ENCODE data around the gene MYO5A. TPM values are rescaled to one million over a fixed set of nuclear protein-coding genes. Genes with fewer than 3 reads are reported as not detected.

The MYO5A gene
- total and polyA plus RNA-seq, 9 of the 15 experiments (the other 6 are each of a cell fraction or from before 2014, with no cell fraction given) = 0.03 to 0.82 (median 0.40) TPM

DNA sequence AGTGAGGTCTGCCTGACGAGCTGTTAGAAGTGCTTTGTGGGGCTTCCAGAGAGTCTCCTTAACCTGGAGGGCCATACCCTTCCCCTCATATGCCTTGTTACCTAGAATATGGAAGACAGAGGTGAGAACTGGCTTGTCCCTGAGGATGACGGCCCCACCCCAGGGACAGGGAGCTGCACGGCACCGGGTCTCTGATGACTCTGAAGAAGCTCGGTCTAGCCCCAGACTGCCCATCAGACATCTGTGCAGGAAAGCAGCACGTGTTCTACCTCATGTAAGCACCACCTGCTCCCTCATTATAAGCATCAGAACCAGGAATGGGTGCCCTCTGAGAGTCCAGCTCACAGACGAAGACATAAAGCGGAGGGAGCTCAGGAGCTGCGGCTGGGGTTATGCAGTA is 251.1 kb downstream of the MYO5A start:
- ATAC-seq (no peak), FAIRE-seq (no peak), DNase-seq (ENCODE audit: extremely low read depth in 1 of 4, low spot score in 3 of 4) (no peak)
- Histone ChIP-seq H3K79me2 (ENCODE audit: control insufficient read depth, insufficient read depth, low read length) (no peaks in the 10 kb centered on the region), H3K9me3 (replicated peaks; ENCODE audit: control insufficient read depth, insufficient read depth, low read depth, low read length) (no peaks in the 10 kb centered on the region), H3K4me3 (no peak overlapping the region), H4K20me1 (replicated peaks; ENCODE audit: control insufficient read depth, insufficient read depth, low read length) (no peaks in the 10 kb centered on the region; the same call in 1 of the 2 replicates), H3K27me3 (ENCODE audit: control insufficient read depth in 2 of 2, insufficient read depth in 2 of 2, low read length in 2 of 2) (peaks cover 9 to 58% of the 10 kb centered on the region in 2 experiments; a peak in 4 of 5 replicates), H3K4me1 (replicated peaks in 1 of 2; ENCODE audit: control insufficient read depth in 2 of 2, insufficient read depth in 2 of 2, low read length in 2 of 2) (no peaks in the 10 kb centered on the region), H3K36me3 (ENCODE audit: control insufficient read depth, insufficient read depth, low read length) (no peaks in the 10 kb centered on the region), H3K9ac (ENCODE audit: insufficient read depth in 1 of 2, low read depth in 2 of 2, low read length in 2 of 2) (no peak overlapping the region), H2AFZ (ENCODE audit: low read depth, low read length) (no peak overlapping the region), H3K27ac (ENCODE audit: extremely low read depth, low read depth, low read length) (no peak overlapping the region), H3K4me2 (ENCODE audit: insufficient read depth, low read length) (no peak overlapping the region), H3K9me1 (ENCODE audit: control insufficient read depth, insufficient read depth, low read length) (no peaks in the 10 kb centered on the region)
- intact Hi-C loops (cut with micrococcal nuclease) (no loop called here), in situ Hi-C loops (cut with MboI) (no loop called here)
- ChIA-PET CTCF (ENCODE audit: low intra/inter-chr PET ratio) (interaction anchor here (0.6 kb wide), 1 partner anchor 24 kb away, joined by 3 read pairs; no protein-coding TSS in a partner anchor), POLR2A (interaction anchor here (0.6 kb wide), 1 partner anchor 238 kb away, joined by 3 read pairs; no protein-coding TSS in a partner anchor)
- 0% methylated on average over 9 of the region's 9 CpGs for WGBS (ENCODE audit: insufficient coverage, low coverage, missing lambda C conversion rate)
- TF ChIP-seq HMG20A (CRISPR knock-in tag; conservative IDR thresholded peaks at IDR 0.05) (no peak), PCBP1 (IDR thresholded peaks at IDR 0.05; ENCODE audit: low read depth, low read length, poor library complexity, severe bottlenecking) (no peak), ZNF444 (CRISPR knock-in tag; IDR thresholded peaks at IDR 0.05) (no peak), MAFK (IDR thresholded peaks at IDR 0.05; ENCODE audit: low read length) (no peak), TRIM28 (IDR thresholded peaks at IDR 0.05) (no peak), RB1 (IDR thresholded peaks at IDR 0.05; ENCODE audit: low read depth) (no peak), RFX5 (IDR thresholded peaks at IDR 0.05; ENCODE audit: low read depth, low read length) (no peak), L3MBTL2 (IDR thresholded peaks at IDR 0.05) (no peak), TEAD4 (IDR thresholded peaks at IDR 0.05; ENCODE audit: low read length) (no peak), TEAD4 (CRISPR knock-in tag; IDR thresholded peaks at IDR 0.05; ENCODE audit: borderline replicate concordance) (no peak), ZNF232 (CRISPR knock-in tag; IDR thresholded peaks at IDR 0.05) (no peak), CBFA2T3 (IDR thresholded peaks at IDR 0.05) (no peak), CBX1 (IDR thresholded peaks at IDR 0.05; ENCODE audit: low read depth) (no peak), ZNF431 (CRISPR knock-in tag; IDR thresholded peaks at IDR 0.05) (no peak), STAT5B (CRISPR knock-in tag; IDR thresholded peaks at IDR 0.05) (no peak), NFXL1 (CRISPR knock-in tag; IDR thresholded peaks at IDR 0.05) (no peak), SIN3A (IDR thresholded peaks at IDR 0.05; ENCODE audit: borderline replicate concordance in 2 of 2, control insufficient read depth in 1 of 2, low read depth in 2 of 2, low read length in 2 of 2) (no peak), PCBP2 (IDR thresholded peaks at IDR 0.05; ENCODE audit: low read depth, low read length, poor library complexity, severe bottlenecking) (no peak)
- TF ChIP-seq, protein P1, sequence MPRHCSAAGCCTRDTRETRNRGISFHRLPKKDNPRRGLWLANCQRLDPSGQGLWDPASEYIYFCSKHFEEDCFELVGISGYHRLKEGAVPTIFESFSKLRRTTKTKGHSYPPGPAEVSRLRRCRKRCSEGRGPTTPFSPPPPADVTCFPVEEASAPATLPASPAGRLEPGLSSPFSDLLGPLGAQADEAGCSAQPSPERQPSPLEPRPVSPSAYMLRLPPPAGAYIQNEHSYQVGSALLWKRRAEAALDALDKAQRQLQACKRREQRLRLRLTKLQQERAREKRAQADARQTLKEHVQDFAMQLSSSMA (CRISPR knock-in tag; IDR thresholded peaks at IDR 0.05) = no peak
- TF ChIP-seq, protein P2, sequence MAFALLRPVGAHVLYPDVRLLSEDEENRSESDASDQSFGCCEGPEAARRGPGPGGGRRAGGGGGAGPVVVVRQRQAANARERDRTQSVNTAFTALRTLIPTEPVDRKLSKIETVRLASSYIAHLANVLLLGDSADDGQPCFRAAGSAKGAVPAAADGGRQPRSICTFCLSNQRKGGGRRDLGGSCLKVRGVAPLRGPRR (CRISPR knock-in tag; IDR thresholded peaks at IDR 0.05) = no peak
- TF ChIP-seq, protein P3, sequence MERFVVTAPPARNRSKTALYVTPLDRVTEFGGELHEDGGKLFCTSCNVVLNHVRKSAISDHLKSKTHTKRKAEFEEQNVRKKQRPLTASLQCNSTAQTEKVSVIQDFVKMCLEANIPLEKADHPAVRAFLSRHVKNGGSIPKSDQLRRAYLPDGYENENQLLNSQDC (CRISPR knock-in tag; IDR thresholded peaks at IDR 0.05) = no peak
- no TSS peak for BruUV-seq (replicated peaks)

Measured in K562 (cell line).